GM12875 (cell line): Measurements from ENCODE around the gene RIIAD1.

Experiments
- H3K4me3 ChIP-seq: one replicate; pipeline ENCODE4 v1.5.1; 2011; ENCODE audit warnings: low read depth, low read length, control low read depth
- TF ChIP-seq, protein P1 (sequence below): IDR thresholded peaks from 2 replicates; pipeline ENCODE4 v1.5.1; 2011; ENCODE audit warnings: low read depth, mild to moderate bottlenecking, control low read depth, inconsistent platforms, low read length, moderate library complexity, borderline replicate concordance; ENCODE audit not compliant: insufficient read depth

RIIAD1 gene

GRCh38 chr1:151774256-151774922 is 53.1 kb downstream of the RIIAD1 start:
- H3K4me3 ChIP-seq = no peak overlapping the region
- TF ChIP-seq, protein P1, sequence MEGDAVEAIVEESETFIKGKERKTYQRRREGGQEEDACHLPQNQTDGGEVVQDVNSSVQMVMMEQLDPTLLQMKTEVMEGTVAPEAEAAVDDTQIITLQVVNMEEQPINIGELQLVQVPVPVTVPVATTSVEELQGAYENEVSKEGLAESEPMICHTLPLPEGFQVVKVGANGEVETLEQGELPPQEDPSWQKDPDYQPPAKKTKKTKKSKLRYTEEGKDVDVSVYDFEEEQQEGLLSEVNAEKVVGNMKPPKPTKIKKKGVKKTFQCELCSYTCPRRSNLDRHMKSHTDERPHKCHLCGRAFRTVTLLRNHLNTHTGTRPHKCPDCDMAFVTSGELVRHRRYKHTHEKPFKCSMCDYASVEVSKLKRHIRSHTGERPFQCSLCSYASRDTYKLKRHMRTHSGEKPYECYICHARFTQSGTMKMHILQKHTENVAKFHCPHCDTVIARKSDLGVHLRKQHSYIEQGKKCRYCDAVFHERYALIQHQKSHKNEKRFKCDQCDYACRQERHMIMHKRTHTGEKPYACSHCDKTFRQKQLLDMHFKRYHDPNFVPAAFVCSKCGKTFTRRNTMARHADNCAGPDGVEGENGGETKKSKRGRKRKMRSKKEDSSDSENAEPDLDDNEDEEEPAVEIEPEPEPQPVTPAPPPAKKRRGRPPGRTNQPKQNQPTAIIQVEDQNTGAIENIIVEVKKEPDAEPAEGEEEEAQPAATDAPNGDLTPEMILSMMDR = no peak

- TF ChIP-seq, protein P1 = no peak
- no peak overlapping the region for H3K4me3 ChIP-seq
These were observed 54.8 kb downstream of the RIIAD1 start for GRCh38 chr1:151775894-151776664.

GRCh38 chr1:151776665-151777062 is 55.3 kb downstream of the RIIAD1 start:
- TF ChIP-seq, protein P1 = no peak
- H3K4me3 ChIP-seq = no peak overlapping the region

DNA sequence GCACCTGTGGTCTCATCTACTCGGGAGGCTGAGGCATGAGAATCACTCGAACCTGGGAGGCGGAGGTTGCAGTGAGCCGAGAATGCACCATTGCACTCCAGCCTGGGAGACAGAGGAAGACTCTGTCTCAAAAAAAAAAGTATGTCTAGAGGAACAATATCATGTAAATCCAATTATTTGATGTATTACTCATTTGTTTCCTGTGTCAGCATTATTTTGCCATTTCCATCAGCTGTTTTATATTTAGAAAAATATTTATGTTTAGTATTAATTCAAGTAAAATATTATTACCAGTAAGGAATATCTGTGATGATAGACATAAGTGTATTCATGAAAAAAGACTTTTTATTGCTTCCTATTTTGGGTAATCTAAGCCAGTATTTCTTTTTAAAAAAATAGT is 56.0 kb downstream of the RIIAD1 start:
- TF ChIP-seq, protein P1 = no peak
- H3K4me3 ChIP-seq = no peak overlapping the region
